Measurements from ENCODE around the gene GAL. TPM values are rescaled to one million over a fixed set of nuclear protein-coding genes. Genes with fewer than 3 reads are reported as not detected.
A peak's percentile ranks its signal among the peaks of the same experiment; 100 is the strongest.

The GAL gene
- total and polyA plus RNA-seq, 4 donors = 1.2 to 9.1 (median 5.8) TPM

DNA sequence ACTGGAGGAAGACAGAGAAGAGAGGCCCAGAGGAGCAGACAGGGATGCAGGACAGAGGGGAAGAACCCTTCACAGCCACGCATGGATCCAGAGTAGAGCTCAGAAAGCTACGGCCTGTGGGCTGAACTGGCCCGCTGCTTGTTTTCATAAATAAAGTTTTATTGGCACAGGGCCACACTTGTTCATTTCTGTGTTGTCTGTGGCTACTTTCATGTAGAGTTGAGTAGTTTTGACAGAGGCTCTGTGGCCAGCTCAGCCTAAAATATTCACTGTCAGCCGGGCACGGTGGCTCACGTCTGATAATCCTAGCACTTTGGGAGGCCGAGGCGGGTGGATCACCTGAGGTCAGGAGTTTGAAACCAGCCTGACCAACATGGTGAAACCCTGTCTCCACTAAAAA, 26.2 kb upstream of the GAL start:
- no peak overlapping the region for H3K4me3 ChIP-seq (ENCODE audit: low read depth, low read length)
- H3K4me1 ChIP-seq (ENCODE audit: control insufficient read depth, insufficient read depth, low read length) = peaks cover 19% of the 10 kb centered on the region
- 100% methylated on average over 3 of the region's 8 CpGs for WGBS (ENCODE audit: insufficient coverage)
- H3K27me3 ChIP-seq (ENCODE audit: control insufficient read depth, insufficient read depth, low read length) = no peaks in the 10 kb centered on the region
- no peaks in the 10 kb centered on the region for H3K36me3 ChIP-seq (ENCODE audit: control insufficient read depth, insufficient read depth, low read length)
- peaks cover 5% of the 10 kb centered on the region for H3K9me3 ChIP-seq (ENCODE audit: control insufficient read depth, insufficient read depth, low read length)
- H3K27ac ChIP-seq (ENCODE audit: low read depth, low read length) = no peak overlapping the region
- no peak for DNase-seq (ENCODE audit: low read depth in 4 of 6, low spot score in 6 of 6)

DNA sequence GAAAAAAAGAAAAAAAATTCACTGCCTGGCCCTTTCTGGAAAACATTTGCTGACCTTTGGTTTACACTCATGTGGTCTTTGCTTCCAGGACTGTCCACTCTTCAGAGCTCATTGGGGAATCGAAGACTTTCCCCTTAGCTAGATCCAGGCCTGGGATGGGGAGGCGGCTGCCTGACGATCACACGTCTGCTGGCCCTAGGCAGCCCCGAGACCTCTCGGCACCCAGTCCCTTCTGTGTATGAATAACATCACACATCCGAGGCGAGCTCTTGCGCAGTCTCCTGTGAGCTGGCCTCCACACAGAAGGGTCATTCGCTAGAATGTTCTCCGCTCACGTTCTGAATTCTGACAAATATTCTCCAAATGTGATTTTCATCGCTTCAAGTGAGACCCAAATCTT, 25.7 kb upstream of the GAL start:
- H3K4me3 ChIP-seq (ENCODE audit: low read depth, low read length) = no peak overlapping the region
- 57% methylated on average over 12 of the region's 13 CpGs for WGBS (ENCODE audit: insufficient coverage)
- peaks cover 19% of the 10 kb centered on the region for H3K4me1 ChIP-seq (ENCODE audit: control insufficient read depth, insufficient read depth, low read length)
- peak overlapping the region; percentile 4 for H3K27ac ChIP-seq (ENCODE audit: low read depth, low read length)
- peak in 1 of 6 donors; percentile 29 for DNase-seq (ENCODE audit: low read depth in 4 of 6, low spot score in 6 of 6)
- H3K27me3 ChIP-seq (ENCODE audit: control insufficient read depth, insufficient read depth, low read length) = no peaks in the 10 kb centered on the region
- H3K36me3 ChIP-seq (ENCODE audit: control insufficient read depth, insufficient read depth, low read length) = no peaks in the 10 kb centered on the region
- H3K9me3 ChIP-seq (ENCODE audit: control insufficient read depth, insufficient read depth, low read length) = peaks cover 5% of the 10 kb centered on the region

DNA sequence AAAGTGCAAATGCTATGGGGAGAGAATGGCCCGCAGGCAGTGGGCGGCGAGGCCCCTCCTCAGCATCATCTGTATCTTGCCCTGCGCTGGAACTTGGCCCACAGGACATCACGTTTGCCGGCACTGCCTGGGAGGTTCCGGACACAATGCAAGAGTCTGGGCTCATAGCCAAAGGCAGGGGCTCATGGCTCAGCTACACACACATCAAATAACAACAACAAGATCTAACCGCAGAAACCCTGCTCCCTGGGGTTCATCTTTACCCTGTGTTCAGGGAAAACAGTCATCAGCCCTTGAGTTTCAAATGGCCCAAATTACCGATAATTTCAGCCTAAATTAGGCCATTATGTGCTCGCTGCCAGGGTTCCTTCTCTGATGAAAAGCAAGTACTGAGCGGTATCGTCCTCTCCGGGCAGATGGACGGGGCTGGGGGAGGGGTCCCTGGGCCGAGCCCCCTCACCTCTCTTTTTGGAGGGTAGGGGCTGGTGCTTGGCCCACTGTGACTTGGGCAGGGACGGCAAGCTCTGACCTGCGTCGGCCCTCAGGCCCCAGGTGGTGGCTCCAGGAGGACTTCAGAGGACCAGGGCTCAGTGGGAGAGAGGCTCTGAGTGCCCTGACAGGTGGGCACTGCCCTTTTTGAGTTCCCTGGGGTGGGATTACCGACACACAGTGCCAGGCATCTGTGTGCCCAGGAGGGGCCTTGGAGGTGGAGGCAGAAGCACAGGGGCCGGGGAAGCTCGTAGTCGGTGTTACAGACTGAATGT, 25.0 kb upstream of the GAL start:
- peak; percentile 52 to 96 (median 79) for DNase-seq (ENCODE audit: low read depth in 4 of 6, low spot score in 6 of 6)
- peaks cover 19% of the 10 kb centered on the region for H3K4me1 ChIP-seq (ENCODE audit: control insufficient read depth, insufficient read depth, low read length)
- H3K27me3 ChIP-seq (ENCODE audit: control insufficient read depth, insufficient read depth, low read length) = no peaks in the 10 kb centered on the region
- no peaks in the 10 kb centered on the region for H3K36me3 ChIP-seq (ENCODE audit: control insufficient read depth, insufficient read depth, low read length)
- 20% methylated on average over 19 of the region's 22 CpGs for WGBS (ENCODE audit: insufficient coverage)
- peaks cover 5% of the 10 kb centered on the region for H3K9me3 ChIP-seq (ENCODE audit: control insufficient read depth, insufficient read depth, low read length)
- H3K4me3 ChIP-seq (ENCODE audit: low read depth, low read length) = no peak overlapping the region
- peak overlapping the region; percentile 76 for H3K27ac ChIP-seq (ENCODE audit: low read depth, low read length)

DNA sequence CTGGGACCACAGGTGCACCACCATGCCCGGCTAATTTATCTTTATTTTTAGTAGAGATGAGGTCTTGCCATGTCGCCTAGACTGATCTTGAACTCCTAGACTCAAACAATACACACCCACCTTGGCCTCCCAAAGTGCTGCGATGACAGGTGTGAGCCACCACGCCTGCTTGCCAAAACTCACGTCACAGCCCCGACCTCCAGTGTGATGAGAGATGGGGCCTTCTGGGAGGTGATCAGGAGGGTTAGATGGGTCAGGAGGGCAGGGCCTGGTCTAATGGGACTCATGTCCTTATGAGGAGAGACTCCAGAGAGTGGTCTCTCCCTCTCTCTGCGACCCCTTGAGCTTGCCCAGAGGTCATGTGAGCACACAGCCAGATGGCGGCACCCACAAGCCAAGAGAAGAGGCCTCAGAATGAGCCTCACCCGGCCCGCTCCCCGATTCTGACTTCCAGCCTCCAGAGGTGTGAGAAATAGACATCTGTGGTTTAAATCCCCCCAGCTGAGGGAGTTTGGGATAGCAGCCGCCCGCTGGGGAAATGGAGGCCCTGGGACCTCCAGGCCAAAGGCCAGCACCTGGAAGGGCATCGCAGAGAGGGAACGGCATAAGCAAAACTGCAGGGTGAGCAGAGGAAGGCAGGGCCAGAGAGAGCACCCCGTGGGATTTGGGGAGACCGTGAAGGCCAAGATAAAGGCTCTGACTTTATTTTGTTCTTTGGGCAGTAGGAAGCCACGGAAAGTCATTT, 24.1 kb upstream of the GAL start:
- peaks cover 19% of the 10 kb centered on the region for H3K4me1 ChIP-seq (ENCODE audit: control insufficient read depth, insufficient read depth, low read length)
- no peaks in the 10 kb centered on the region for H3K36me3 ChIP-seq (ENCODE audit: control insufficient read depth, insufficient read depth, low read length)
- H3K4me3 ChIP-seq (ENCODE audit: low read depth, low read length) = no peak overlapping the region
- H3K27me3 ChIP-seq (ENCODE audit: control insufficient read depth, insufficient read depth, low read length) = no peaks in the 10 kb centered on the region
- H3K9me3 ChIP-seq (ENCODE audit: control insufficient read depth, insufficient read depth, low read length) = peaks cover 3% of the 10 kb centered on the region
- DNase-seq (ENCODE audit: low read depth in 4 of 6, low spot score in 6 of 6) = no peak
- 96% methylated on average over 11 of the region's 18 CpGs for WGBS (ENCODE audit: insufficient coverage)
- H3K27ac ChIP-seq (ENCODE audit: low read depth, low read length) = peak overlapping the region; percentile 76

DNA sequence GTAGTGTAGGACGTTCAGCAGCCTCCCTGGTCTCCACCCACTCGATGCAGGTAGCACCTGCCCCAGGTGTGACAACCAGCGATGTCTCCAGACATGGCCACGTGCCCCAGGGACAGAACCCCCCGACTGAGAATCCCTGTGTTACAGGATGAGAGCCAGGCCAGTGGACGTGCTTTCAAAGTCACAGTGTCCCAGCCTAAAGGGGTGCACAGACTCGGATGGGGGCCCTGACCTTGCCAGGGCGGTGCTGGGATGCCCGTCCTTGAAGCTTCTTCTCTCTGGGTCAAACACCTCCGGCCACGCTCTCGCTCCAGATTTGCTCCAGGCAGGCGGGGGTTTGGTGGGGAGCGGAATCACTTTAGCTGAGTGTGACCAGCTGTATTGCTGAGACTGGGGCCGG, 23.3 kb upstream of the GAL start:
- H3K9me3 ChIP-seq (ENCODE audit: control insufficient read depth, insufficient read depth, low read length) = no peaks in the 10 kb centered on the region
- DNase-seq (ENCODE audit: low read depth in 4 of 6, low spot score in 6 of 6) = no peak
- no peaks in the 10 kb centered on the region for H3K36me3 ChIP-seq (ENCODE audit: control insufficient read depth, insufficient read depth, low read length)
- H3K27me3 ChIP-seq (ENCODE audit: control insufficient read depth, insufficient read depth, low read length) = no peaks in the 10 kb centered on the region
- WGBS (ENCODE audit: insufficient coverage) = 87% methylated on average over 15 of the region's 15 CpGs
- no peak overlapping the region for H3K27ac ChIP-seq (ENCODE audit: low read depth, low read length)
- H3K4me3 ChIP-seq (ENCODE audit: low read depth, low read length) = no peak overlapping the region
- peaks cover 19% of the 10 kb centered on the region for H3K4me1 ChIP-seq (ENCODE audit: control insufficient read depth, insufficient read depth, low read length)

DNA sequence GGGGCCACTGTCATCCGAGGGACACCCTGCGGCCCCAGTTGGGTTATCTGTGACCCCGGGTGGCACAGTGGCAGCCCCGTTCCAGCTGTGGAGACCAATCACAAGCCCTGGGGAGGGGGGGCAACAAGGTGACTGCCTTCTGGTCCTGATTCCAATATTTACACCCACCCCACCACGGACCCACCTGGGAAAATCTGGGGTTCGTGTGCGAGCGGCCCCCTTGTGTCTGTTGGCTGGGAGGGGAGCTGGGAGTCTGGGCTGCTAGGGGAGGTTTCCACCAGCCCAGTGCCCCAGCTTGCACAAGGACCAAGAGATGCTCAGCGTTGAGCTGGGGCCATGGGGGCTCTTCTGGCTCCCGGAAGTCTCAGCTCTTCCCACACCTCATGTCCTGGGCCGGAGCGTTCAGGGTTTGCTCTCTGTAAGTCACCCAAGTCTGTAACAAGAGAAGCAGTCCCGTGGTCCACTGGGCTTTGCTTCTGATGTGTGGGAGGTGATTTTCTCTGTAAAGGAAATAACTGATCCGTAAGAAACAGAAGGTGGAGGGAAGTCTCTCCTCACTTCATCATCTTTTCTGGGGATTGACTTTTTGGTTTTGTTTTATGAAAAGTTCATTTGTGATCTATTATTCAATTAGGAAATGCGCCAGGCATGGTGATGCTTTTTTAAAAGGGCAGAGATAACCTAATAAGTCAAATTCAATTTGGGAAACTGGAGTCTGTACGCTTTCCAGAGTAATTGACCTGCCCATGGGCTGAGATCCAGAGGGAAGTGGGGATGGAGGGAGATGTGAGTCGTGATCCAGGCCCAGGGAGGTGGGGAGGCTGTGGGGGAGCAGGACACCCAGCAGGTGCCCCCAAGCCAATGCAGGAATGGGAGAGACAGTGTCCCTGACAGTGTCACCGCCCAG, 22.4 kb upstream of the GAL start:
- 78% methylated on average over 12 of the region's 18 CpGs for WGBS (ENCODE audit: insufficient coverage)
- Histone ChIP-seq H3K36me3 (ENCODE audit: control insufficient read depth, insufficient read depth, low read length) (no peaks in the 10 kb centered on the region), H3K27ac (ENCODE audit: low read depth, low read length) (no peak overlapping the region), H3K27me3 (ENCODE audit: control insufficient read depth, insufficient read depth, low read length) (no peaks in the 10 kb centered on the region), H3K4me3 (ENCODE audit: low read depth, low read length) (no peak overlapping the region), H3K9me3 (ENCODE audit: control insufficient read depth, insufficient read depth, low read length) (no peaks in the 10 kb centered on the region), H3K4me1 (ENCODE audit: control insufficient read depth, insufficient read depth, low read length) (peaks cover 19% of the 10 kb centered on the region)
- DNase-seq (ENCODE audit: low read depth in 4 of 6, low spot score in 6 of 6) = peak in 1 of 6 donors; percentile 8

DNA sequence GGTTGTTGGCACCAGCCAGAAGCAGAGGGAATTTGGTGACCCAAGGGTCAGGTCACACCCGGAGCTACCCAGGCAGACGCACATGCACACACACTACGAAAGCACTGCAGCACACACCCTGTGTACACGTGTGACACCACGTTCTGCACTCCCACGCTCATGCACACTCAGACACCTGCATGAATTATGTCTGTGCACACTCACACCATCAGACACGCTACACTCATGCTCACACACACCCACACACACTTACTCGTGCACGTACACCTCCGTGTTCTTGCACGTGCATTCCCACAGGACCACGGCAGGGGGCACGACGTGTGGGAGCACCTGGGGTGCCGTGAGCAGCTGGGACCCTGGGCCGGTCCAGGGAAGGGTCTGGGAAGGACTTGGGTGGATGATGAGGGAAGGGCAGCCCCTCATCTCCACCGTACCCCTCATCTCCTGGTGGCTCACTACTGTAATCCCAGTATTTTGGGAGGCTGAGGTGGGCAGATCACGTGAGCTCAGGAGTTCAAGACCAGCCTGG, 20.8 kb upstream of the GAL start:
- Histone ChIP-seq H3K27ac (ENCODE audit: low read depth, low read length) (no peak overlapping the region), H3K27me3 (ENCODE audit: control insufficient read depth, insufficient read depth, low read length) (no peaks in the 10 kb centered on the region), H3K4me1 (ENCODE audit: control insufficient read depth, insufficient read depth, low read length) (peaks cover 19% of the 10 kb centered on the region), H3K36me3 (ENCODE audit: control insufficient read depth, insufficient read depth, low read length) (no peaks in the 10 kb centered on the region), H3K9me3 (ENCODE audit: control insufficient read depth, insufficient read depth, low read length) (no peaks in the 10 kb centered on the region), H3K4me3 (ENCODE audit: low read depth, low read length) (no peak overlapping the region)
- DNase-seq (ENCODE audit: low read depth in 4 of 6, low spot score in 6 of 6) = no peak
- WGBS (ENCODE audit: insufficient coverage) = 89% methylated on average over 17 of the region's 18 CpGs

DNA sequence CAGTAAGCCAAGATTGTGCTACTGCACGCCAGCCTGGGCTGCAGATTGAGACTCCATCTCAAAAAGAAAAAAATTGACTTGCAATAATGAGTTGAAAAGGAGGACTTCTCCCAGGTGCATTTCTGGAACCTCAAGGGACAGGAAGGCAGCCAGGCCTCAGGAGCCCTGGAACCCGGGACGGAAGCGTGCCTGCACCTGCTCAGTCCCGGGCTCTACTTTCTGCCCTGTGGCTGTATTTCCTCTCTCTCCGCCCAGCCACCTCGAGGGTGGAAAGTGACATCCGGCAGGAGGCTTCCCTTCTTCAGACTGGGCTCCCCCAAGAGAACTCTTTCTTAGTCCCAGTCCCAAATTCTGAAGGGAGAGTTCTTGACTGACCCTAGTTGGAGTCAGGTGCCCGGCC, 20.2 kb upstream of the GAL start:
- Histone ChIP-seq H3K4me1 (ENCODE audit: control insufficient read depth, insufficient read depth, low read length) (peaks cover 13% of the 10 kb centered on the region), H3K4me3 (ENCODE audit: low read depth, low read length) (no peak overlapping the region), H3K36me3 (ENCODE audit: control insufficient read depth, insufficient read depth, low read length) (no peaks in the 10 kb centered on the region), H3K27me3 (ENCODE audit: control insufficient read depth, insufficient read depth, low read length) (no peaks in the 10 kb centered on the region), H3K27ac (ENCODE audit: low read depth, low read length) (no peak overlapping the region), H3K9me3 (ENCODE audit: control insufficient read depth, insufficient read depth, low read length) (no peaks in the 10 kb centered on the region)
- 92% methylated on average over 4 of the region's 9 CpGs for WGBS (ENCODE audit: insufficient coverage)
- DNase-seq (ENCODE audit: low read depth in 4 of 6, low spot score in 6 of 6) = no peak

DNA sequence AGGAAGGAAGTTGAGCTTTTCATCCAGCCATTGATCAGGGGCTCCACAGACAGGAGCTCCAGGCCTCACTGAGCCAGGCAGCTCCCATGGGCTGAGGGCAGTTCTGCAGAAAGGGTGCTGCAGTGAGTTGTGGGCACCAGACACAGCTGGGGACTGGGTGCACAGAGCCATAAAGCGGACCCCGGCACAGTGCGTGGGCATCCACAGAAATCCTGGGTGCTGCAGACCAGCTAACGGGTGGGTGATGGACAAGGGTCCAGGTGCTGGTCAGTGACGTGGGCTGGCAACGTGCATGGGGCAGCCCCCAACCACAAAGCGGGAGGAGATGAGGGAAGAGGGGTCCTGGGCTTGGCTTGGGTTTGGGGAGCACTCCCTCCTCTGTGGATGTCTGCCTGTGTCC, 19.4 kb upstream of the GAL start:
- Histone ChIP-seq H3K4me1 (ENCODE audit: control insufficient read depth, insufficient read depth, low read length) (peaks cover 5% of the 10 kb centered on the region), H3K27me3 (ENCODE audit: control insufficient read depth, insufficient read depth, low read length) (no peaks in the 10 kb centered on the region), H3K9me3 (ENCODE audit: control insufficient read depth, insufficient read depth, low read length) (no peaks in the 10 kb centered on the region), H3K27ac (ENCODE audit: low read depth, low read length) (no peak overlapping the region), H3K36me3 (ENCODE audit: control insufficient read depth, insufficient read depth, low read length) (no peaks in the 10 kb centered on the region), H3K4me3 (ENCODE audit: low read depth, low read length) (no peak overlapping the region)
- 100% methylated on average over 4 of the region's 7 CpGs for WGBS (ENCODE audit: insufficient coverage)
- DNase-seq (ENCODE audit: low read depth in 4 of 6, low spot score in 6 of 6) = no peak
